ENCODE measurements around the gene ILDR1.

Gene ILDR1

GRCh38 chr3:121989943-121990342, 32.1 kb downstream of the ILDR1 start:
- DNase-seq: no peak

- peak; percentile 67 for DNase-seq
Measured at GRCh38 chr3:121988146-121988545, 33.9 kb downstream of the ILDR1 start.

GRCh38 chr3:121985846-121986245, 36.2 kb downstream of the ILDR1 start:
- DNase-seq: no peak

GRCh38 chr3:121981473-121981872, 40.6 kb downstream of the ILDR1 start:
- no peak for DNase-seq

- DNase-seq: no peak
Measured at GRCh38 chr3:121980450-121980796, 41.6 kb downstream of the ILDR1 start.

GRCh38 chr3:121979734-121980449, 42.2 kb downstream of the ILDR1 start:
- DNase-seq: no peak

- no peak for DNase-seq
Measured at GRCh38 chr3:121979246-121979645, 42.8 kb downstream of the ILDR1 start.

GRCh38 chr3:121976727-121977126, 45.3 kb downstream of the ILDR1 start:
- DNase-seq: no peak

GRCh38 chr3:121975702-121976302, 46.2 kb downstream of the ILDR1 start:
- DNase-seq: no peak

- DNase-seq: no peak
Measured at GRCh38 chr3:121974601-121975111, 47.4 kb downstream of the ILDR1 start.

- no peak for DNase-seq
Measured at GRCh38 chr3:121970047-121970446, 52.0 kb downstream of the ILDR1 start.

- DNase-seq: no peak
Measured at GRCh38 chr3:121969631-121970030, 52.4 kb downstream of the ILDR1 start.

GRCh38 chr3:121963608-121964007, 58.4 kb downstream of the ILDR1 start:
- DNase-seq: no peak

GRCh38 chr3:121962443-121962842, 59.6 kb downstream of the ILDR1 start:
- DNase-seq: no peak

- no peak for DNase-seq
Measured at GRCh38 chr3:121961283-121961682, 60.8 kb downstream of the ILDR1 start.

GRCh38 chr3:121958801-121959200, 63.2 kb downstream of the ILDR1 start:
- DNase-seq: no peak

- DNase-seq: no peak
Measured at GRCh38 chr3:121957674-121958415, 64.2 kb downstream of the ILDR1 start.

GRCh38 chr3:121956363-121956762, 65.7 kb downstream of the ILDR1 start:
- no peak for DNase-seq

- DNase-seq: no peak
Measured at GRCh38 chr3:121951291-121951919, 70.6 kb downstream of the ILDR1 start.

GRCh38 chr3:121948641-121949040, 73.4 kb downstream of the ILDR1 start:
- DNase-seq: no peak

- DNase-seq: no peak
Measured at GRCh38 chr3:121943431-121943830, 78.6 kb downstream of the ILDR1 start.

GRCh38 chr3:121942116-121942786, 79.8 kb downstream of the ILDR1 start:
- DNase-seq: no peak

GRCh38 chr3:121941592-121941991, 80.5 kb downstream of the ILDR1 start:
- DNase-seq: no peak

Measured in activated CD4-positive, alpha-beta T cell treated with anti-CD3 and anti-CD28 coated beads, Interleukin-2, Interleukin-6, amounts not matched to agents 100 ng/mL and 50 ng/mL, durations not matched to agents 16 hours and 8 hours (primary cell).